ENCODE results near the gene ENTPD6.
A peak's percentile ranks its signal among the peaks of the same experiment; 100 is the strongest.
"Not testable (repeated sequence)": the region's sequence is repeated elsewhere in the genome, so short reads cannot be mapped to it uniquely, and the experiment has no call there.

The ENTPD6 gene

GRCh38 chr20:25223765-25224720 lies 28.5 kb downstream of the ENTPD6 start:
- no peak for DNase-seq (ENCODE audit: low spot score)

- no peak for DNase-seq (ENCODE audit: low spot score)
Measured at GRCh38 chr20:25224941-25225340, 29.4 kb downstream of the ENTPD6 start.

GRCh38 chr20:25225642-25226432 lies 30.3 kb downstream of the ENTPD6 start:
- no peak for DNase-seq (ENCODE audit: low spot score)

GRCh38 chr20:25226433-25227316 lies 31.2 kb downstream of the ENTPD6 start:
- no peak for DNase-seq (ENCODE audit: low spot score)

- DNase-seq (ENCODE audit: low spot score) = peak; percentile 49
Measured at GRCh38 chr20:25227317-25227831, 31.9 kb downstream of the ENTPD6 start.

- DNase-seq (ENCODE audit: low spot score) = no peak
Measured at GRCh38 chr20:25229486-25230165, 34.1 kb downstream of the ENTPD6 start.

- DNase-seq (ENCODE audit: low spot score) = no peak
Measured at GRCh38 chr20:25230166-25230831, 34.8 kb downstream of the ENTPD6 start.

- DNase-seq (ENCODE audit: low spot score) = no peak
Measured at GRCh38 chr20:25233016-25233772, 37.7 kb downstream of the ENTPD6 start.

- DNase-seq (ENCODE audit: low spot score) = not testable (repeated sequence)
Measured at GRCh38 chr20:25234009-25234849, 38.7 kb downstream of the ENTPD6 start.

GRCh38 chr20:25236450-25237304 lies 41.2 kb downstream of the ENTPD6 start:
- no peak for DNase-seq (ENCODE audit: low spot score)

GRCh38 chr20:25237610-25238318 lies 42.3 kb downstream of the ENTPD6 start:
- peak; percentile 94 for DNase-seq (ENCODE audit: low spot score)

- DNase-seq (ENCODE audit: low spot score) = peak; percentile 52
Measured at GRCh38 chr20:25238319-25239037, 43.0 kb downstream of the ENTPD6 start.

GRCh38 chr20:25239387-25240370 lies 44.2 kb downstream of the ENTPD6 start:
- DNase-seq (ENCODE audit: low spot score) = no peak

GRCh38 chr20:25240851-25241658 lies 45.5 kb downstream of the ENTPD6 start:
- not testable (repeated sequence) for DNase-seq (ENCODE audit: low spot score)

GRCh38 chr20:25241659-25241955 lies 46.1 kb downstream of the ENTPD6 start:
- DNase-seq (ENCODE audit: low spot score) = not testable (repeated sequence)
